ENCODE results near the gene DOK6. TPM values are rescaled to one million over a fixed set of nuclear protein-coding genes. Genes with fewer than 3 reads are reported as not detected.

Gene DOK6
- total and polyA plus RNA-seq, 2 donors (not counting 1 experiment from before 2014, with no cell fraction given), result not detected

DNA sequence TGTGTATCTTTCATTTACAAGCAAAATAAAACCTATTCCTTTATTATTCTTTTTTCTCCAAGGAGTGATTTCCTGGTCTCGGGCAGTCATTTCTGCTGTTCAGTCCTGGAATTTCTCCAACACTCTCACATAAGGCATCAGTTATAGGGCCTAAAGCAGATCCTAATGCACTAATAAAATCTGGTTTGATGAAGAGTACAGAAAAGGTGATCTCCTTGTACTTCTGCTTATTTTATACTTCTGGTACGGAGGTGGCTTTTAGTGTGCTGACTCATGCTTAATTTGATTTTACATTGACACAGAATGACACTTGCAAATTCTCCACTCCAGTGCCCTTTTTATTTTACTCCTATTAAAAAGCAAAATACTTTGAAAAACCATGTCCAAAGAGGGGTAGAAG lies 157.4 kb downstream of the DOK6 start:
- H3K4me2 ChIP-seq (replicated peaks; ENCODE audit: low read depth, low read length, poor library complexity, severe bottlenecking), result no peak overlapping the region
- ChIA-PET POLR2A (no interaction called here), CTCF (no interaction called here)
- no peak overlapping the region for H3K4me3 Mint-ChIP-seq
- no peak overlapping the region for H3K9ac ChIP-seq (ENCODE audit: low read length)
- H3K4me3 ChIP-seq (ENCODE audit: control extremely low read depth in 1 of 5, extremely low read depth in 1 of 5, insufficient read depth in 1 of 5, low read depth in 2 of 5, low read length in 4 of 5), result no peak overlapping the region
- H3K27me3 Mint-ChIP-seq, result no peaks in the 10 kb centered on the region
- no peak for TF ChIP-seq EZH2 (IDR thresholded peaks at IDR 0.05; ENCODE audit: borderline replicate concordance, insufficient read depth, low read depth, low read length, poor library complexity, severe bottlenecking)
- TF ChIP-seq, protein P1, sequence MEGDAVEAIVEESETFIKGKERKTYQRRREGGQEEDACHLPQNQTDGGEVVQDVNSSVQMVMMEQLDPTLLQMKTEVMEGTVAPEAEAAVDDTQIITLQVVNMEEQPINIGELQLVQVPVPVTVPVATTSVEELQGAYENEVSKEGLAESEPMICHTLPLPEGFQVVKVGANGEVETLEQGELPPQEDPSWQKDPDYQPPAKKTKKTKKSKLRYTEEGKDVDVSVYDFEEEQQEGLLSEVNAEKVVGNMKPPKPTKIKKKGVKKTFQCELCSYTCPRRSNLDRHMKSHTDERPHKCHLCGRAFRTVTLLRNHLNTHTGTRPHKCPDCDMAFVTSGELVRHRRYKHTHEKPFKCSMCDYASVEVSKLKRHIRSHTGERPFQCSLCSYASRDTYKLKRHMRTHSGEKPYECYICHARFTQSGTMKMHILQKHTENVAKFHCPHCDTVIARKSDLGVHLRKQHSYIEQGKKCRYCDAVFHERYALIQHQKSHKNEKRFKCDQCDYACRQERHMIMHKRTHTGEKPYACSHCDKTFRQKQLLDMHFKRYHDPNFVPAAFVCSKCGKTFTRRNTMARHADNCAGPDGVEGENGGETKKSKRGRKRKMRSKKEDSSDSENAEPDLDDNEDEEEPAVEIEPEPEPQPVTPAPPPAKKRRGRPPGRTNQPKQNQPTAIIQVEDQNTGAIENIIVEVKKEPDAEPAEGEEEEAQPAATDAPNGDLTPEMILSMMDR (IDR thresholded peaks at IDR 0.05), result no peak
- H3K9me3 Mint-ChIP-seq (ENCODE audit: insufficient read depth), result no peaks in the 10 kb centered on the region
- no peaks in the 10 kb centered on the region for H3K4me1 ChIP-seq (ENCODE audit: control insufficient read depth in 2 of 2, insufficient read depth in 2 of 2, low read length in 2 of 2)
- no peak overlapping the region for H3K27ac Mint-ChIP-seq
- no peak overlapping the region for H2AFZ ChIP-seq (ENCODE audit: insufficient read depth, low read depth, low read length, poor library complexity, severe bottlenecking)
- H4K20me1 ChIP-seq (ENCODE audit: control insufficient read depth, insufficient read depth, low read length, poor library complexity, severe bottlenecking), result no peaks in the 10 kb centered on the region
- H3K9me3 ChIP-seq (ENCODE audit: control extremely low read depth in 1 of 3, control insufficient read depth in 2 of 3, insufficient read depth in 1 of 3, low read length in 2 of 3), result peaks cover 0 to 2% (median 0%) of the 10 kb centered on the region in 3 donors
- WGBS (ENCODE audit: insufficient coverage), result 86% methylated on average over 1 of the region's 2 CpGs
- no peaks in the 10 kb centered on the region for H3K79me2 ChIP-seq (ENCODE audit: control insufficient read depth, insufficient read depth, low read length)
- no peak overlapping the region for H3K27ac ChIP-seq (ENCODE audit: low read length in 2 of 2)
- intact Hi-C loops (cut with micrococcal nuclease), result no loop called here
- no peaks in the 10 kb centered on the region for H3K27me3 ChIP-seq (replicated peaks in 1 of 4; ENCODE audit: control extremely low read depth in 1 of 4, control insufficient read depth in 3 of 4, insufficient read depth in 4 of 4, low read length in 3 of 4)
- DNase-seq (no peak), ATAC-seq (ENCODE audit: low read depth) (no peak)
- H3K36me3 ChIP-seq (replicated peaks in 1 of 2; ENCODE audit: control extremely low read depth in 1 of 2, control insufficient read depth in 1 of 2, extremely low read depth in 1 of 2, insufficient read depth in 2 of 2, low read length in 1 of 2), result no peaks in the 10 kb centered on the region
- H3K4me1 Mint-ChIP-seq, result no peaks in the 10 kb centered on the region

DNA sequence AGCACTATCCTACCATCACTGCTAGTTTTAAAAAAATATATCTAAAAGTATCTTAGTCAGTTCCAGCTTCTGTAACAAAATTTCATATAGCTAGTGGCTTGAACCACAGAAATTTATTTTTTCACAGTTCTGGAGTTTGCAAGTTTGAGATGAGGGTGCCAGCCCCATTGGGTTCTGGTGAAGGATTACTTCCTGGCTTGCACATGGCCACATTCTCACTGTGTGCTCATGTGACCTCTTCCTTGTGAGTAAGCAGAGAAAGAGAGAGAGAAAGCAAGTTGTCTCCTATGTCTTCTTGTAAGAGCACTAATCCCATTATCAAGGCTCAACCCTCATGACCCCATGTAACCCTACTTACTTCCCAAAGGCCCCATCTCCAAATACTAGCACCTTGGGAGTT lies 158.9 kb downstream of the DOK6 start:
- Histone ChIP-seq H3K27me3 (replicated peaks in 1 of 4; ENCODE audit: control extremely low read depth in 1 of 4, control insufficient read depth in 3 of 4, insufficient read depth in 4 of 4, low read length in 3 of 4) (no peaks in the 10 kb centered on the region), H3K27ac (ENCODE audit: low read length in 2 of 2) (no peak overlapping the region), H3K36me3 (replicated peaks in 1 of 2; ENCODE audit: control extremely low read depth in 1 of 2, control insufficient read depth in 1 of 2, extremely low read depth in 1 of 2, insufficient read depth in 2 of 2, low read length in 1 of 2) (no peaks in the 10 kb centered on the region), H3K9me3 (ENCODE audit: control extremely low read depth in 1 of 3, control insufficient read depth in 2 of 3, insufficient read depth in 1 of 3, low read length in 2 of 3) (peaks cover 0 to 2% (median 0%) of the 10 kb centered on the region in 3 donors), H3K4me1 (ENCODE audit: control insufficient read depth in 2 of 2, insufficient read depth in 2 of 2, low read length in 2 of 2) (no peaks in the 10 kb centered on the region), H3K79me2 (ENCODE audit: control insufficient read depth, insufficient read depth, low read length) (no peaks in the 10 kb centered on the region), H3K9ac (ENCODE audit: low read length) (no peak overlapping the region), H3K4me2 (replicated peaks; ENCODE audit: low read depth, low read length, poor library complexity, severe bottlenecking) (no peak overlapping the region), H2AFZ (ENCODE audit: insufficient read depth, low read depth, low read length, poor library complexity, severe bottlenecking) (no peak overlapping the region), H4K20me1 (ENCODE audit: control insufficient read depth, insufficient read depth, low read length, poor library complexity, severe bottlenecking) (no peaks in the 10 kb centered on the region), H3K4me3 (ENCODE audit: control extremely low read depth in 1 of 5, extremely low read depth in 1 of 5, insufficient read depth in 1 of 5, low read depth in 2 of 5, low read length in 4 of 5) (no peak overlapping the region)
- ChIA-PET CTCF (no interaction called here), POLR2A (no interaction called here)
- no peak for ATAC-seq (ENCODE audit: low read depth)
- Mint-ChIP-seq H3K27me3 (no peaks in the 10 kb centered on the region), H3K4me3 (no peak overlapping the region), H3K4me1 (no peaks in the 10 kb centered on the region), H3K27ac (no peak overlapping the region), H3K9me3 (ENCODE audit: insufficient read depth) (no peaks in the 10 kb centered on the region)
- TF ChIP-seq, protein P1 (IDR thresholded peaks at IDR 0.05), result no peak
- no peak for TF ChIP-seq EZH2 (IDR thresholded peaks at IDR 0.05; ENCODE audit: borderline replicate concordance, insufficient read depth, low read depth, low read length, poor library complexity, severe bottlenecking)
- no peak for DNase-seq
- intact Hi-C loops (cut with micrococcal nuclease), result no loop called here

Data from B cell (primary cell).